Activated CD8-positive, alpha-beta T cell treated with anti-CD3 and anti-CD28 coated beads for 36 hours (primary cell): ENCODE data around the gene DIAPH3. TPM values are rescaled to one million over a fixed set of nuclear protein-coding genes. Genes with fewer than 3 reads are reported as not detected.

Source experiments
- ATAC-seq: fragments of 200-7000 bp; cut with Tn5 transposase; one replicate; pipeline ENCODE4 v1.10.0; 2021; ENCODE audit warnings: mild to moderate bottlenecking, moderate library complexity
- CTCF ChIA-PET: fragments of 350-600 bp; sonication (Branson Sonifier 250); formaldehyde crosslinking; loops from one replicate; lab custom pipeline; 2021; ENCODE audit warnings: antibody characterized with exemption; lab: Charles Lee
- POLR2A ChIA-PET: fragments of 350-600 bp; sonication (Branson Sonifier 250); formaldehyde crosslinking; loops from one replicate; lab custom pipeline; 2021; ENCODE audit warnings: antibody characterized with exemption; lab: Charles Lee
- DNase-seq: peaks from one replicate; pipeline ENCODE4 v3.0.0-alpha.2; 2020
- H3K27ac Mint-ChIP-seq: one replicate; pipeline ENCODE4 v1.8.0; 2021; ENCODE audit warnings: mild to moderate bottlenecking, mixed read lengths
- H3K27me3 Mint-ChIP-seq: one replicate; pipeline ENCODE4 v1.8.0; 2021; ENCODE audit warnings: mixed read lengths
- H3K36me3 Mint-ChIP-seq: one replicate; pipeline ENCODE4 v1.8.0; 2021; ENCODE audit warnings: low read depth, mixed read lengths
- H3K4me1 Mint-ChIP-seq: one replicate; pipeline ENCODE4 v1.8.0; 2021; ENCODE audit warnings: low read depth, mixed read lengths
- H3K4me3 Mint-ChIP-seq: one replicate; pipeline ENCODE4 v1.8.0; 2021; ENCODE audit warnings: mild to moderate bottlenecking, moderate library complexity, mixed read lengths
- H3K9me3 Mint-ChIP-seq: one replicate; pipeline ENCODE4 v1.8.0; 2021; ENCODE audit warnings: mixed read lengths
- CTCF ChIP-seq: fragments of 200-600 bp; IDR thresholded peaks from one replicate; pipeline ENCODE4 v1.8.0; 2022; ENCODE audit warnings: antibody characterized with exemption, mild to moderate bottlenecking
- intact Hi-C: fragments of 100-400 bp; cut with micrococcal nuclease; formaldehyde crosslinking; loops from one replicate; pipeline ENCODE4 v1.10.0; 2022
- total RNA-seq, 2 experiments: library from RNA; stranded (reverse); gene quantifications; one replicate each; pipeline ENCODE4 v1.2.3, GENCODE V29; 2021

DIAPH3 gene
- total RNA-seq, 2 experiments from 2014 or later = 23.0 to 25.4 TPM

DNA sequence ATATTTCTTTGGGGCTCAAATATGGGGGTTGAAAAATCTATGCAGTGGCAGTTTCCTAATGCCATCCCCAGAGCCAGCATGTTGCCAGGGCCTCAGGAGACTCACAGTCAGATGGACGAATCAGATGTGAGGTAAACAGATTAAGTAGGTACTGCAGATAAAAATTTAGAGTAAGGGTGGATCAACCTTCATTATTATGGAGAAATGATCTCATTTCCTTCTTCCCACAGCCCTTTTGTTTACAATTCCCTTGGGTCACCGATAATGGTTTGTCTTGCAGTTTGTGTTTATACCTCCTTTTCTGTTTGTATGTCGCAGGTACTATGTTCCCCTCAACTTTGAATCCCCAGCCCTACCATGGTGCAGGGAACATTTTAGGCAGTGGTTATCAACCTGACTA, 20.0 kb downstream of the DIAPH3 start:
- Mint-ChIP-seq H3K27ac (no peak overlapping the region), H3K4me1 (no peaks in the 10 kb centered on the region), H3K9me3 (no peaks in the 10 kb centered on the region), H3K36me3 (no peaks in the 10 kb centered on the region), H3K27me3 (peaks cover 4% of the 10 kb centered on the region), H3K4me3 (no peak overlapping the region)
- POLR2A ChIA-PET = no interaction called here
- CTCF ChIA-PET = interaction anchor here (2.1 kb wide), 1 partner anchor 12 kb away, joined by 5 read pairs; no protein-coding TSS in a partner anchor
- intact Hi-C loops = no loop called here
- no peak for DNase-seq
- TF ChIP-seq CTCF = no peak
- no peak for ATAC-seq

DNA sequence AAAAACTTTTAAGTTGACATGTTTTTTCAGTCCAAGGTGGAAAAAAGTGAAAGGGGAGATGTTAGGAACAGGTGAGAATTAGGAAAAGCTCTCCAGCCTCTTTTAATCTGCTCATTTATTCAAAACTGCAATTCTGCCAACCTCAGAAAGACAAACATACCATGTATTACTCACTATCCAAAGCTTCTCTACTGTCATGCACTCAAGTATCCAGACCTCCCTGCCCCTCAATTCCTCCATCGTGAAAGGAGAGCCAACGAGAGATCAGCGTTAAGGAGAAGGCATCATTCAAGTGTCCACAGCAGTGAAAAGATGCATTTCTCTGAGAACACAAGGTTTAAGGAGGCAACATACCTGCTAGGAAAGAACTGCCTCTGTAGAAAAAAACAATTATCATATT, 24.5 kb downstream of the DIAPH3 start:
- POLR2A ChIA-PET = no interaction called here

GRCh38 chr13:60138674-60139073, 25.1 kb downstream of the DIAPH3 start:
- ChIA-PET CTCF (no interaction called here), POLR2A (no interaction called here)
- Mint-ChIP-seq H3K9me3 (no peaks in the 10 kb centered on the region), H3K4me3 (no peak overlapping the region), H3K27me3 (no peaks in the 10 kb centered on the region), H3K4me1 (peaks cover 9% of the 10 kb centered on the region), H3K36me3 (no peaks in the 10 kb centered on the region), H3K27ac (no peak overlapping the region)
- no peak for DNase-seq
- intact Hi-C loops = no loop called here
- no peak for ATAC-seq
- TF ChIP-seq CTCF = no peak

More for the DNA sequence above, 24.5 kb downstream of the DIAPH3 start:
- TF ChIP-seq CTCF = no peak
- ATAC-seq (no peak), DNase-seq (no peak)
- Mint-ChIP-seq H3K36me3 (no peaks in the 10 kb centered on the region), H3K4me3 (no peak overlapping the region), H3K27ac (no peak overlapping the region), H3K9me3 (no peaks in the 10 kb centered on the region), H3K27me3 (no peaks in the 10 kb centered on the region), H3K4me1 (peaks cover 7% of the 10 kb centered on the region)
- intact Hi-C loops = no loop called here
- CTCF ChIA-PET = no interaction called here

- no peak for TF ChIP-seq CTCF
- Mint-ChIP-seq H3K36me3 (no peaks in the 10 kb centered on the region), H3K4me1 (peaks cover 9% of the 10 kb centered on the region), H3K27me3 (no peaks in the 10 kb centered on the region), H3K4me3 (no peak overlapping the region), H3K27ac (no peak overlapping the region), H3K9me3 (no peaks in the 10 kb centered on the region)
- CTCF ChIA-PET = no interaction called here
- no peak for DNase-seq
- ATAC-seq = no peak
- POLR2A ChIA-PET = interaction anchor here (1.2 kb wide), 1 partner anchor 12 kb away, joined by 5 read pairs; no protein-coding TSS in a partner anchor
- intact Hi-C loops = no loop called here
Observed at GRCh38 chr13:60137911-60138560, 25.7 kb downstream of the DIAPH3 start.

DNA sequence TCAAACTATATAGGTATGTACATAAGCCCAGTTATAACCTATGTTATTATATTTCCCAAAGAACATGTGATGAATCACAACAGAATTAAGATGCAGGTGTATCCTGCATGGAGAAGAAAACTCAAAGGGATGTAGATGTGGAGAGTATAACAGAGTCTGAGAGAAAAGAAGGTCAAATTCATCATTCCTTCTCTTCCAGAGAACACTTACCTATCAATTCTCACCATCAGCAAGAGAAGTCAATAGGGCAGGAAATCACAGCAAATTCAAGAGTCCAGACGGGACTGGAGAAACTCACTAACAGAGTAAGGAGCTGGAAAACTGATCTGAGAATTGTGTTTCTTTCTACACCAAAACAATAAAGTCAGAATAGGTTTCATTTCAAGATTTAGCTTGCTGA, 28.4 kb downstream of the DIAPH3 start:
- CTCF ChIA-PET = interaction anchor here (1.3 kb wide), 1 partner anchor 9 kb away, joined by 3 read pairs; no protein-coding TSS in a partner anchor

More for the DNA sequence above, 28.4 kb downstream of the DIAPH3 start:
- no peak overlapping the region for H3K27ac Mint-ChIP-seq
- intact Hi-C loops = no loop called here
- ATAC-seq (no peak), DNase-seq (no peak)
- H3K27me3 Mint-ChIP-seq = no peaks in the 10 kb centered on the region
- H3K36me3 Mint-ChIP-seq = no peaks in the 10 kb centered on the region
- POLR2A ChIA-PET = no interaction called here
- H3K4me1 Mint-ChIP-seq = peaks cover 9% of the 10 kb centered on the region
- H3K9me3 Mint-ChIP-seq = no peaks in the 10 kb centered on the region
- H3K4me3 Mint-ChIP-seq = no peak overlapping the region
- TF ChIP-seq CTCF = no peak
